ENCODE results near the gene FAM107A.

DNA sequence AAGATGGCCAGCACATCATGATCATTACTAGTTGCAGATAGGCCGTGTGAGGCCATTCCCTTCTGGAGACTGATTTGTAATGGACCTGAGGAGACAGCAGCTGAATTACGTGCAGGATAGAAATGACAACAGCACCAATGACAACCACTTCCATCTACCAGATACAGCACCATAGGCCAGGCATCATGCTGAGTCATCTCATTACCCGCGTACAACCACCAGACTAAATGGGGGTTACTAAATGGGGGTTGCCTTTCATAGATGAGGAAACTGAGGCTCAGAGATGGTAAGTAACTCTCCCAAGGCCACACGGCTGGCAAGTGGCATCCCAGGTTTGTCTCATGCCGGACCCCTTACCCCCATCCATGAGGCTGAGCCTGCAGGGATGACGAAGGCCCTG lies 32.8 kb upstream of the FAM107A start:
- TF ChIP-seq, protein P1, sequence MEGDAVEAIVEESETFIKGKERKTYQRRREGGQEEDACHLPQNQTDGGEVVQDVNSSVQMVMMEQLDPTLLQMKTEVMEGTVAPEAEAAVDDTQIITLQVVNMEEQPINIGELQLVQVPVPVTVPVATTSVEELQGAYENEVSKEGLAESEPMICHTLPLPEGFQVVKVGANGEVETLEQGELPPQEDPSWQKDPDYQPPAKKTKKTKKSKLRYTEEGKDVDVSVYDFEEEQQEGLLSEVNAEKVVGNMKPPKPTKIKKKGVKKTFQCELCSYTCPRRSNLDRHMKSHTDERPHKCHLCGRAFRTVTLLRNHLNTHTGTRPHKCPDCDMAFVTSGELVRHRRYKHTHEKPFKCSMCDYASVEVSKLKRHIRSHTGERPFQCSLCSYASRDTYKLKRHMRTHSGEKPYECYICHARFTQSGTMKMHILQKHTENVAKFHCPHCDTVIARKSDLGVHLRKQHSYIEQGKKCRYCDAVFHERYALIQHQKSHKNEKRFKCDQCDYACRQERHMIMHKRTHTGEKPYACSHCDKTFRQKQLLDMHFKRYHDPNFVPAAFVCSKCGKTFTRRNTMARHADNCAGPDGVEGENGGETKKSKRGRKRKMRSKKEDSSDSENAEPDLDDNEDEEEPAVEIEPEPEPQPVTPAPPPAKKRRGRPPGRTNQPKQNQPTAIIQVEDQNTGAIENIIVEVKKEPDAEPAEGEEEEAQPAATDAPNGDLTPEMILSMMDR (conservative IDR thresholded peaks at IDR 0.05) = no peak
- no peak for TF ChIP-seq ZFX (IDR thresholded peaks at IDR 0.05)
